ENCODE data around the gene L3MBTL2.
"Not testable (repeated sequence)": the region's sequence is repeated elsewhere in the genome, so short reads cannot be mapped to it uniquely, and the experiment has no call there.

The L3MBTL2 gene

DNA sequence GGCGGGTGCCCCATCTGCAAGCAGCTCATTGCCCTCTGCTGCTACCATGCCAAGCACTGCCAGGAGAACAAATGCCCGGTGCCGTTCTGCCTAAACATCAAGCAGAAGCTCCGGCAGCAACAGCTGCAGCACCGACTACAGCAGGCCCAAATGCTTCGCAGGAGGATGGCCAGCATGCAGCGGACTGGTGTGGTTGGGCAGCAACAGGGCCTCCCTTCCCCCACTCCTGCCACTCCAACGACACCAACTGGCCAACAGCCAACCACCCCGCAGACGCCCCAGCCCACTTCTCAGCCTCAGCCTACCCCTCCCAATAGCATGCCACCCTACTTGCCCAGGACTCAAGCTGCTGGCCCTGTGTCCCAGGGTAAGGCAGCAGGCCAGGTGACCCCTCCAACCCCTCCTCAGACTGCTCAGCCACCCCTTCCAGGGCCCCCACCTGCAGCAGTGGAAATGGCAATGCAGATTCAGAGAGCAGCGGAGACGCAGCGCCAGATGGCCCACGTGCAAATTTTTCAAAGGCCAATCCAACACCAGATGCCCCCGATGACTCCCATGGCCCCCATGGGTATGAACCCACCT is 28.0 kb upstream of the L3MBTL2 start:
- ATAC-seq, result no peak
- TF ChIP-seq BACH2 (CRISPR knock-in tag; IDR thresholded peaks at IDR 0.05; ENCODE audit: borderline replicate concordance), result no peak

DNA sequence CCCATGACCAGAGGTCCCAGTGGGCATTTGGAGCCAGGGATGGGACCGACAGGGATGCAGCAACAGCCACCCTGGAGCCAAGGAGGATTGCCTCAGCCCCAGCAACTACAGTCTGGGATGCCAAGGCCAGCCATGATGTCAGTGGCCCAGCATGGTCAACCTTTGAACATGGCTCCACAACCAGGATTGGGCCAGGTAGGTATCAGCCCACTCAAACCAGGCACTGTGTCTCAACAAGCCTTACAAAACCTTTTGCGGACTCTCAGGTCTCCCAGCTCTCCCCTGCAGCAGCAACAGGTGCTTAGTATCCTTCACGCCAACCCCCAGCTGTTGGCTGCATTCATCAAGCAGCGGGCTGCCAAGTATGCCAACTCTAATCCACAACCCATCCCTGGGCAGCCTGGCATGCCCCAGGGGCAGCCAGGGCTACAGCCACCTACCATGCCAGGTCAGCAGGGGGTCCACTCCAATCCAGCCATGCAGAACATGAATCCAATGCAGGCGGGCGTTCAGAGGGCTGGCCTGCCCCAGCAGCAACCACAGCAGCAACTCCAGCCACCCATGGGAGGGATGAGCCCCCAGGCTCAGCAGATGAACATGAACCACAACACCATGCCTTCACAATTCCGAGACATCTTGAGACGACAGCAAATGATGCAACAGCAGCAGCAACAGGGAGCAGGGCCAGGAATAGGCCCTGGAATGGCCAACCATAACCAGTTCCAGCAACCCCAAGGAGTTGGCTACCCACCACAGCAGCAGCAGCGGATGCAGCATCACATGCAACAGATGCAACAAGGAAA is 27.3 kb upstream of the L3MBTL2 start:
- no peak for ATAC-seq
- TF ChIP-seq ZNF565 (CRISPR knock-in tag; conservative IDR thresholded peaks at IDR 0.05; ENCODE audit: low read depth) (no peak), CSDC2 (CRISPR knock-in tag; IDR thresholded peaks at IDR 0.05) (no peak), ZFP3 (CRISPR knock-in tag; IDR thresholded peaks at IDR 0.05) (no peak), ISL1 (CRISPR knock-in tag; IDR thresholded peaks at IDR 0.05) (no peak), OSR1 (CRISPR knock-in tag; IDR thresholded peaks at IDR 0.05) (no peak), GLIS3 (CRISPR knock-in tag; IDR thresholded peaks at IDR 0.05) (no peak), TOX (CRISPR knock-in tag; IDR thresholded peaks at IDR 0.05; ENCODE audit: borderline replicate concordance) (no peak), PPARA (CRISPR knock-in tag; IDR thresholded peaks at IDR 0.05; ENCODE audit: borderline replicate concordance) (no peak), SNAI2 (CRISPR knock-in tag; IDR thresholded peaks at IDR 0.05) (no peak)
- TF ChIP-seq, protein P1, sequence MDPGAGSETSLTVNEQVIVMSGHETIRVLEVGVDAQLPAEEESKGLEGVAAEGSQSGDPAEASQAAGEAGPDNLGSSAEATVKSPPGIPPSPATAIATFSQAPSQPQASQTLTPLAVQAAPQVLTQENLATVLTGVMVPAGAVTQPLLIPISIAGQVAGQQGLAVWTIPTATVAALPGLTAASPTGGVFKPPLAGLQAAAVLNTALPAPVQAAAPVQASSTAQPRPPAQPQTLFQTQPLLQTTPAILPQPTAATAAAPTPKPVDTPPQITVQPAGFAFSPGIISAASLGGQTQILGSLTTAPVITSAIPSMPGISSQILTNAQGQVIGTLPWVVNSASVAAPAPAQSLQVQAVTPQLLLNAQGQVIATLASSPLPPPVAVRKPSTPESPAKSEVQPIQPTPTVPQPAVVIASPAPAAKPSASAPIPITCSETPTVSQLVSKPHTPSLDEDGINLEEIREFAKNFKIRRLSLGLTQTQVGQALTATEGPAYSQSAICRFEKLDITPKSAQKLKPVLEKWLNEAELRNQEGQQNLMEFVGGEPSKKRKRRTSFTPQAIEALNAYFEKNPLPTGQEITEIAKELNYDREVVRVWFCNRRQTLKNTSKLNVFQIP (CRISPR knock-in tag; IDR thresholded peaks at IDR 0.05; ENCODE audit: borderline replicate concordance, low read depth), result no peak

DNA sequence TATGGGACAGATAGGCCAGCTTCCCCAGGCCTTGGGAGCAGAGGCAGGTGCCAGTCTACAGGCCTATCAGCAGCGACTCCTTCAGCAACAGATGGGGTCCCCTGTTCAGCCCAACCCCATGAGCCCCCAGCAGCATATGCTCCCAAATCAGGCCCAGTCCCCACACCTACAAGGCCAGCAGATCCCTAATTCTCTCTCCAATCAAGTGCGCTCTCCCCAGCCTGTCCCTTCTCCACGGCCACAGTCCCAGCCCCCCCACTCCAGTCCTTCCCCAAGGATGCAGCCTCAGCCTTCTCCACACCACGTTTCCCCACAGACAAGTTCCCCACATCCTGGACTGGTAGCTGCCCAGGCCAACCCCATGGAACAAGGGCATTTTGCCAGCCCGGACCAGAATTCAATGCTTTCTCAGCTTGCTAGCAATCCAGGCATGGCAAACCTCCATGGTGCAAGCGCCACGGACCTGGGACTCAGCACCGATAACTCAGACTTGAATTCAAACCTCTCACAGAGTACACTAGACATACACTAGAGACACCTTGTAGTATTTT is 26.6 kb upstream of the L3MBTL2 start:
- no peak for ATAC-seq
- TF ChIP-seq ESRRG (CRISPR knock-in tag; IDR thresholded peaks at IDR 0.05) (no peak), TOX (CRISPR knock-in tag; IDR thresholded peaks at IDR 0.05; ENCODE audit: borderline replicate concordance) (no peak), ZFP3 (CRISPR knock-in tag; IDR thresholded peaks at IDR 0.05) (no peak), CSDC2 (CRISPR knock-in tag; IDR thresholded peaks at IDR 0.05) (no peak), ARNTL (CRISPR knock-in tag; IDR thresholded peaks at IDR 0.05; ENCODE audit: borderline replicate concordance, low read depth) (no peak), ISL1 (CRISPR knock-in tag; IDR thresholded peaks at IDR 0.05) (no peak), RARB (CRISPR knock-in tag; IDR thresholded peaks at IDR 0.05) (no peak), ZNF70 (CRISPR knock-in tag; IDR thresholded peaks at IDR 0.05) (no peak)
- TF ChIP-seq, protein P2, sequence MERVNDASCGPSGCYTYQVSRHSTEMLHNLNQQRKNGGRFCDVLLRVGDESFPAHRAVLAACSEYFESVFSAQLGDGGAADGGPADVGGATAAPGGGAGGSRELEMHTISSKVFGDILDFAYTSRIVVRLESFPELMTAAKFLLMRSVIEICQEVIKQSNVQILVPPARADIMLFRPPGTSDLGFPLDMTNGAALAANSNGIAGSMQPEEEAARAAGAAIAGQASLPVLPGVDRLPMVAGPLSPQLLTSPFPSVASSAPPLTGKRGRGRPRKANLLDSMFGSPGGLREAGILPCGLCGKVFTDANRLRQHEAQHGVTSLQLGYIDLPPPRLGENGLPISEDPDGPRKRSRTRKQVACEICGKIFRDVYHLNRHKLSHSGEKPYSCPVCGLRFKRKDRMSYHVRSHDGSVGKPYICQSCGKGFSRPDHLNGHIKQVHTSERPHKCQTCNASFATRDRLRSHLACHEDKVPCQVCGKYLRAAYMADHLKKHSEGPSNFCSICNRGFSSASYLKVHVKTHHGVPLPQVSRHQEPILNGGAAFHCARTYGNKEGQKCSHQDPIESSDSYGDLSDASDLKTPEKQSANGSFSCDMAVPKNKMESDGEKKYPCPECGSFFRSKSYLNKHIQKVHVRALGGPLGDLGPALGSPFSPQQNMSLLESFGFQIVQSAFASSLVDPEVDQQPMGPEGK (CRISPR knock-in tag; IDR thresholded peaks at IDR 0.05; ENCODE audit: borderline replicate concordance), result no peak
- TF ChIP-seq, protein P3, sequence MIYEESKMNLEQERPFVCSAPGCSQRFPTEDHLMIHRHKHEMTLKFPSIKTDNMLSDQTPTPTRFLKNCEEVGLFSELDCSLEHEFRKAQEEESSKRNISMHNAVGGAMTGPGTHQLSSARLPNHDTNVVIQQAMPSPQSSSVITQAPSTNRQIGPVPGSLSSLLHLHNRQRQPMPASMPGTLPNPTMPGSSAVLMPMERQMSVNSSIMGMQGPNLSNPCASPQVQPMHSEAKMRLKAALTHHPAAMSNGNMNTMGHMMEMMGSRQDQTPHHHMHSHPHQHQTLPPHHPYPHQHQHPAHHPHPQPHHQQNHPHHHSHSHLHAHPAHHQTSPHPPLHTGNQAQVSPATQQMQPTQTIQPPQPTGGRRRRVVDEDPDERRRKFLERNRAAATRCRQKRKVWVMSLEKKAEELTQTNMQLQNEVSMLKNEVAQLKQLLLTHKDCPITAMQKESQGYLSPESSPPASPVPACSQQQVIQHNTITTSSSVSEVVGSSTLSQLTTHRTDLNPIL (CRISPR knock-in tag; IDR thresholded peaks at IDR 0.05; ENCODE audit: low read depth), result no peak

DNA sequence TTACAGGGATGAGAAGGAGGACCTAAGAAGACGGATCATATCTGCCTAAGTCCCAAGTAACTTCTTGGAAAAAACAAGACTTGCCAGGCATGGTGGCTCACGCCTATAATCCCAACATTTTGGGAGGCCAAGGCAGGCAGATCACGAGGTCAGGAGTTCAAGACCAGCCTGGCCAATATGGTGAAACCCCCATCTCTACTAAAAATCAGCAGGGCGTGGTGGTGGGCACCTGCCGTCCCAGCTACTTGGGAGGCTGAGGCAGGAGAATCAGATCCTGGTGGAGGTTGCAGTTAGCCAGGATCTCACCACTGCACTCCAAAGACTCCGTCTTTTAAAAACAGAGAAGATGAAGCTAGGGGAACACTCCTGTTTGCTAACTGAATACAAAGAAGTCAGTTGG is 24.8 kb upstream of the L3MBTL2 start:
- not testable (repeated sequence) for ATAC-seq

DNA sequence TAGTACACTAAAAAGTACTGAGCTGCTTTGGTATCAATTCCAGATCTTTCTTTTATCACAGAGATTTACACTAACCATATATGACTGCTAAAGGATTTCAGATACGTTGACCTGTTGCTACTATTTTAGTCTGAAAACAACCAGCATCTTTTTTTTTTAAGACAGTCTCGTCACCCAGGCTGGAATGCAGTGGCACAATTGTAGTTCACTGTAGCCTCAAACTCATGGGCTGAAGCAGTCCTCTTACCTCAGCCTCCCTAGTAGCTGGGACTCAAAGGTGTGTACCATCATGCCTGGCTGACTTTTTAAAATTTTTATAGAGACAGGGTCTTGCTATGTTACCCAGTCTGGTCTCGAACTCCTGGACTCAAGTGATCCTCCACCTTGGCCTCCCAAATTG is 24.2 kb upstream of the L3MBTL2 start:
- no peak for ATAC-seq
- no peak for TF ChIP-seq ZNF70 (CRISPR knock-in tag; IDR thresholded peaks at IDR 0.05)
- no peak for TF ChIP-seq OSR1 (CRISPR knock-in tag; IDR thresholded peaks at IDR 0.05)
- TF ChIP-seq ZFP30 (CRISPR knock-in tag; IDR thresholded peaks at IDR 0.05), result no peak
- TF ChIP-seq ZFP3 (CRISPR knock-in tag; IDR thresholded peaks at IDR 0.05), result no peak
- TF ChIP-seq PPARA (CRISPR knock-in tag; IDR thresholded peaks at IDR 0.05; ENCODE audit: borderline replicate concordance), result no peak
- no peak for TF ChIP-seq ZC3H10 (CRISPR knock-in tag; IDR thresholded peaks at IDR 0.05)
- TF ChIP-seq, protein P3 (CRISPR knock-in tag; IDR thresholded peaks at IDR 0.05; ENCODE audit: low read depth), result no peak
- no peak for TF ChIP-seq ESRRG (CRISPR knock-in tag; IDR thresholded peaks at IDR 0.05)
